ENCODE results near the gene ABT1. TPM values are rescaled to one million over a fixed set of nuclear protein-coding genes. Genes with fewer than 3 reads are reported as not detected.

Gene ABT1
- polyA plus RNA-seq, 1 of the 3 experiments (the other 2 are of a cell fraction), result 15.4 TPM

- TF ChIP-seq, protein P1, sequence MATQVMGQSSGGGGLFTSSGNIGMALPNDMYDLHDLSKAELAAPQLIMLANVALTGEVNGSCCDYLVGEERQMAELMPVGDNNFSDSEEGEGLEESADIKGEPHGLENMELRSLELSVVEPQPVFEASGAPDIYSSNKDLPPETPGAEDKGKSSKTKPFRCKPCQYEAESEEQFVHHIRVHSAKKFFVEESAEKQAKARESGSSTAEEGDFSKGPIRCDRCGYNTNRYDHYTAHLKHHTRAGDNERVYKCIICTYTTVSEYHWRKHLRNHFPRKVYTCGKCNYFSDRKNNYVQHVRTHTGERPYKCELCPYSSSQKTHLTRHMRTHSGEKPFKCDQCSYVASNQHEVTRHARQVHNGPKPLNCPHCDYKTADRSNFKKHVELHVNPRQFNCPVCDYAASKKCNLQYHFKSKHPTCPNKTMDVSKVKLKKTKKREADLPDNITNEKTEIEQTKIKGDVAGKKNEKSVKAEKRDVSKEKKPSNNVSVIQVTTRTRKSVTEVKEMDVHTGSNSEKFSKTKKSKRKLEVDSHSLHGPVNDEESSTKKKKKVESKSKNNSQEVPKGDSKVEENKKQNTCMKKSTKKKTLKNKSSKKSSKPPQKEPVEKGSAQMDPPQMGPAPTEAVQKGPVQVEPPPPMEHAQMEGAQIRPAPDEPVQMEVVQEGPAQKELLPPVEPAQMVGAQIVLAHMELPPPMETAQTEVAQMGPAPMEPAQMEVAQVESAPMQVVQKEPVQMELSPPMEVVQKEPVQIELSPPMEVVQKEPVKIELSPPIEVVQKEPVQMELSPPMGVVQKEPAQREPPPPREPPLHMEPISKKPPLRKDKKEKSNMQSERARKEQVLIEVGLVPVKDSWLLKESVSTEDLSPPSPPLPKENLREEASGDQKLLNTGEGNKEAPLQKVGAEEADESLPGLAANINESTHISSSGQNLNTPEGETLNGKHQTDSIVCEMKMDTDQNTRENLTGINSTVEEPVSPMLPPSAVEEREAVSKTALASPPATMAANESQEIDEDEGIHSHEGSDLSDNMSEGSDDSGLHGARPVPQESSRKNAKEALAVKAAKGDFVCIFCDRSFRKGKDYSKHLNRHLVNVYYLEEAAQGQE (IDR thresholded peaks at IDR 0.05; ENCODE audit: low read depth, low read length), result 0 out of 2 replicates have a peak, but pooled peaks have one; percentile 37
- peak; percentile 57 for TF ChIP-seq RAD21 (IDR thresholded peaks at IDR 0.05; ENCODE audit: low read length)
These were observed 27.9 kb upstream of the ABT1 start (continued) for GRCh38 chr6:26568601-26569432.

- Histone ChIP-seq H3F3A (replicated peaks; ENCODE audit: insufficient read depth) (peaks cover 30% of the 10 kb centered on the region), H3K4me1 (ENCODE audit: control insufficient read depth in 1 of 2, insufficient read depth in 2 of 2, low read depth in 1 of 2, low read length in 1 of 2) (no peaks in the 10 kb centered on the region; a peak in 1 of 4 replicates), H4K20me1 (ENCODE audit: insufficient read depth) (no peaks in the 10 kb centered on the region), H3K27ac (ENCODE audit: low read depth in 2 of 2, low read length in 1 of 2) (peak overlapping the region in 1 of 2 experiments; percentile 31; a peak in 1 of 4 replicates), H3K36me3 (replicated peaks in 1 of 2; ENCODE audit: control insufficient read depth in 1 of 2, insufficient read depth in 2 of 2, low read length in 1 of 2) (no peaks in the 10 kb centered on the region), H3K27me3 (ENCODE audit: insufficient read depth) (no peaks in the 10 kb centered on the region), H3K4me2 (peak overlapping the region; percentile 69), H3K4me3 (ENCODE audit: low read depth in 2 of 2, low read length in 1 of 2) (peak overlapping the region; percentile 66 to 83), H3K9me3 (no peaks in the 10 kb centered on the region), H3K9me2 (no peaks in the 10 kb centered on the region), H2AFZ (ENCODE audit: low read depth) (peak overlapping the region; percentile 75; the same call in 1 of the 2 replicates), H3K79me2 (ENCODE audit: insufficient read depth) (no peaks in the 10 kb centered on the region), H3K9ac (no peak overlapping the region)
- POLR2A ChIA-PET, result interaction anchor here (0.8 to 1.3 kb wide), 2 partner anchors 26 to 285 kb away, joined by 3 read pairs; no protein-coding TSS in a partner anchor
- TF ChIP-seq CTCF (IDR thresholded peaks at IDR 0.05) (no peak), POLR2AphosphoS5 (IDR thresholded peaks at IDR 0.05; ENCODE audit: low read depth, low read length) (no peak), TCF12 (IDR thresholded peaks at IDR 0.05) (no peak), EZH2phosphoT487 (IDR thresholded peaks at IDR 0.05; ENCODE audit: borderline replicate concordance, low read depth) (no peak), TEAD4 (IDR thresholded peaks at IDR 0.05; ENCODE audit: borderline replicate concordance, insufficient read depth) (no peak), SIN3A (IDR thresholded peaks at IDR 0.05; ENCODE audit: borderline replicate concordance, low read depth, low read length) (no peak), RCOR1 (IDR thresholded peaks at IDR 0.05; ENCODE audit: low read length) (no peak), EP300 (IDR thresholded peaks at IDR 0.05; ENCODE audit: borderline replicate concordance in 1 of 2, low read depth in 1 of 2, low read length in 1 of 2) (no peak)
- 0% methylated on average over 2 of the region's 2 CpGs for WGBS (ENCODE audit: low lambda C conversion rate)
- DNase-seq, result no peak
- CTCF ChIA-PET, result interaction anchor here (0.7 to 6.1 kb wide), 10 partner anchors 13 to 248 kb away, joined by 3 to 51 read pairs (median 4); partner anchors contain the start of gene HMGN4
These were observed 27.4 kb upstream of the ABT1 start for GRCh38 chr6:26569433-26569764.

Data from SK-N-SH (cell line).